Stimulated activated CD8-positive, alpha-beta memory T cell treated with anti-CD3 and anti-CD28 coated beads, Interleukin-12 subunit alpha, Interleukin-12 subunit beta, amount 100 ng/mL, for 1 hour (primary cell): ENCODE data around the gene CNGB1.
"Not testable (repeated sequence)": the region's sequence is repeated elsewhere in the genome, so short reads cannot be mapped to it uniquely, and the experiment has no call there.

Experiments used
- DNase-seq: peaks from one replicate; pipeline ENCODE4 v3.0.0-alpha.2; 2020; ENCODE audit warnings: low read depth

Gene CNGB1

GRCh38 chr16:57952909-57953308 is 18.0 kb downstream of the CNGB1 start:
- DNase-seq: no peak

- no peak for DNase-seq
These were observed 19.5 kb downstream of the CNGB1 start for GRCh38 chr16:57951204-57951960.

- no peak for DNase-seq
These were observed 20.5 kb downstream of the CNGB1 start for GRCh38 chr16:57950382-57950781.

GRCh38 chr16:57949595-57950238 is 21.2 kb downstream of the CNGB1 start:
- no peak for DNase-seq

- no peak for DNase-seq
These were observed 21.9 kb downstream of the CNGB1 start for GRCh38 chr16:57949013-57949412.

- DNase-seq: no peak
These were observed 22.9 kb downstream of the CNGB1 start for GRCh38 chr16:57948027-57948426.

- no peak for DNase-seq
These were observed 23.7 kb downstream of the CNGB1 start for GRCh38 chr16:57947261-57947660.

- no peak for DNase-seq
These were observed 24.6 kb downstream of the CNGB1 start for GRCh38 chr16:57946181-57946801.

GRCh38 chr16:57945740-57946138 is 25.2 kb downstream of the CNGB1 start:
- DNase-seq: no peak

GRCh38 chr16:57944970-57945739 is 25.8 kb downstream of the CNGB1 start:
- DNase-seq: no peak

- DNase-seq: not testable (repeated sequence)
These were observed 27.5 kb downstream of the CNGB1 start for GRCh38 chr16:57943381-57943780.

GRCh38 chr16:57941901-57942300 is 29.0 kb downstream of the CNGB1 start:
- not testable (repeated sequence) for DNase-seq

GRCh38 chr16:57941016-57941664 is 29.8 kb downstream of the CNGB1 start:
- DNase-seq: no peak

GRCh38 chr16:57940382-57940966 is 30.5 kb downstream of the CNGB1 start:
- no peak for DNase-seq

- no peak for DNase-seq
These were observed 31.1 kb downstream of the CNGB1 start for GRCh38 chr16:57939872-57940224.

- DNase-seq: no peak
These were observed 31.7 kb downstream of the CNGB1 start for GRCh38 chr16:57938936-57939871.

- no peak for DNase-seq
These were observed 32.4 kb downstream of the CNGB1 start for GRCh38 chr16:57938484-57938883.

- no peak for DNase-seq
These were observed 33.1 kb downstream of the CNGB1 start for GRCh38 chr16:57937861-57938260.

- no peak for DNase-seq
These were observed 35.0 kb downstream of the CNGB1 start for GRCh38 chr16:57935904-57936303.

- DNase-seq: no peak
These were observed 40.4 kb downstream of the CNGB1 start for GRCh38 chr16:57930533-57930932.

GRCh38 chr16:57929250-57929649 is 41.7 kb downstream of the CNGB1 start:
- no peak for DNase-seq
